CD4-positive, alpha-beta T cell treated with Interleukin-12 subunit alpha and Interleukin-12 subunit beta, for 1 hour (primary cell): Measurements from ENCODE around the gene ARHGEF7.

Experiments
- DNase-seq: peaks from one replicate; pipeline ENCODE4 v3.0.0-alpha.2; 2020

ARHGEF7 gene

GRCh38 chr13:111281751-111282311 lies 166.7 kb downstream of the ARHGEF7 start:
- DNase-seq = no peak

DNA sequence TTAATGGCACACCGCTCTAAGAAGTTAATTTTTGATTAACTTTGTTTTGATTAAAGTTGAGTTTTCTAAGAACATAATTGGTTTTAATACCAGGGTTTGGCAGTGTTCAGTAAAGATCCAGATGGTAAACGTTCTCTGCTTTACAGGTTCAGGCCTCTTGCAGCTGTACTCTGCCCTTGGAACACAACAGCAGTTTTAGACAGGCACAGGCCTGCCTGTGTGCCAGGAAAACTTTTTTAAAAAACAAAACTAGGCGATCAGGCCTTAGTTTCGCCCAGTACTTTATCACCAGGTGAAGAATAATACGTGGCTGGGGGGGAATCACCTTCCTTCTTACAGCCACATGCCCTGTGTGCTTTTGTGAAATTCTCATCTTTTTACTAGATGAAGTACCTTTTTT lies 167.3 kb downstream of the ARHGEF7 start:
- DNase-seq = no peak

GRCh38 chr13:111282997-111283396 lies 167.9 kb downstream of the ARHGEF7 start:
- no peak for DNase-seq

DNA sequence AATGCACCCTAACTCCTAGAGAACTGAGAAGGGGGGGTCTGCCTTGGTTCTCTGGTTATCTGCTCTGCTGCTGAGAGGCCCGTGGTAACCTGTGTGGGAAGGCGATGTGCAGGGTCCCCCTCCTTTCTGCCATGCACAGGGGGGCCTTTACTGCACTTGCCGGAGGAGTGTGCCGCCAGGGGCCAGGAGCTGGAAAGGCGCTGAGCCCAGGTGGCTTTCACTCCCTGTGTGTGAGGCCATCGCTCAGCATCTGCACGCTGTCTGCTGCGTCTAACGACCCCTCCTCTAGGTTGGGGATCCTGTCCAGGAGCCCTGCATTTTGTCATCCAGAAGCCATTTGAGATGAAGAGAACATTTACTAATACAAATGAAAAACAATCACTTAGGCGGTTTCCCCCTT lies 168.3 kb downstream of the ARHGEF7 start:
- DNase-seq = no peak

GRCh38 chr13:111283991-111284390 lies 168.9 kb downstream of the ARHGEF7 start:
- DNase-seq = no peak

GRCh38 chr13:111284565-111284964 lies 169.5 kb downstream of the ARHGEF7 start:
- no peak for DNase-seq

DNA sequence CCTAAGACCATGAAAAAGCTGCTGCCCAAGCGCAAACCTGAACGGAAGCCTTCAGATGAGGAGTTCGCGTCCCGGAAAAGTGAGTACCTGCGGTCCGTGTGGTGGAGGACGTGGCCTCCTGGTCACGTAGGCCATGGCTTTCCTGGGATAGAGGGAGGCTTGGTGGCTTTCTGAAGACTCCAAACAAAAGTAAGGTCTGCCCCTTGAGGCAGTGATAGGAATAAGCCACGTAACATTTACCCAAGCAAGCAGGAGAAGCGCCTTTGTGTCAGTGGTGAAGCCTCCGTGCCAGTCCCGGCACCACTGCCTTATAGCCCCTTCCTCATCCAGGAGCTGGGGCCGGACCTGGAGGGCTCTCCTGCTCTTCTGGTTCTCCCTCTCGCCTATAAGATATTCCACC lies 171.1 kb downstream of the ARHGEF7 start:
- DNase-seq = no peak

- DNase-seq = no peak
These were observed 171.6 kb downstream of the ARHGEF7 start for GRCh38 chr13:111286749-111287148.

GRCh38 chr13:111287201-111287600 lies 172.1 kb downstream of the ARHGEF7 start:
- DNase-seq = no peak

DNA sequence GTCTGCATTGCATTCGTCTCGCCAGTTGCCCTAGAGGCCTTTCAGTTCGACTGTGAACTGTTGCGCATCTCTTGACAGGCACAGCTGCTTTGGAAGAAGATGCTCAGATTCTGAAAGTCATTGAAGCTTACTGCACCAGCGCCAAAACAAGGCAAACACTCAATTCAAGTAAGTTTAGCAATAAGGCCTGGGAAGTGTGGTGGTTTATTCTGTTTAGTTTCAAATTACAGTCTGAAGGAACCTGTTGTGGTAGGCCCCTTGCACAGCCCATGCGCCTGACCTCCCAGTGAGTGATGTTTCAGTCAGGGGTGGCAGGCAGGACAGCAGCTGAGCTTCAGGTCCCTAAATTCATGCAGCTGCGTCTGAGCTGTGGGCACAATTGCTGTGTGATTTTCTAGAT lies 173.2 kb downstream of the ARHGEF7 start:
- no peak for DNase-seq

DNA sequence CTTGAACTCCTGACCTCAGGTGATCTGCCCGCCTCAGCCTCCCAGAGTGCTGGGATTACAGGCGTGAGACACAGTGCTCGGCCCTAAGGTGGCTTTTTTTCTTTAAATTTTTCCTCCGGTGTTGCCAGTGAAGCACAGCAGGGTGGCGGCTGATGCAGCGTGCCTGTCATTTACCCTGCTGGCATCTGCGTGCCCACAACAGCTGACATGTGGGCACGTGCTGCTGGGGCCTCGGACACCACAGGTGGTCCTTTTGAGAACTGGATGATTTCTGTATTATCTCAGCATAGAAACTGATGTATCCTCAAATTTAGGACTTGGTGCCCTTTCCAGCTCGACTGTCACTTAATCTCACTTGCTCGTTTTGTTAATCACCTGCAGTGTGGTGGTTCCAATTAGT lies 174.1 kb downstream of the ARHGEF7 start:
- no peak for DNase-seq

DNA sequence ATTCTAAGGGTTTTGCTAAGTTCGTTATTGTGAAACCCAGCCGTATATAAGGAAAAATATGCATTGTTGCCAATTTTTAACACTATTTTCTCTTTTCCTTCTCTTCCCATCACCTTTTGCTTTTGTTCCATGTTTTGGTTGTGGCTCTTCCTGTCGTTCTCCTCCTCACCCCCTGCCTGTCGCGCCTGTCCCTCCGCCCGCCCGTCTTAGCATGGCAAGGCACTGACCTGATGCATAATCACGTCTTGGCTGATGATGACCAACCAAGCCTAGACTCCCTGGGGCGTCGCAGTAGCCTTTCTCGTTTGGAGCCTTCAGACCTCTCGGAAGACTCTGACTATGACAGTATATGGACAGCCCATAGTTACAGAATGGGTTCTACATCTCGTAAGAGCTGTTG lies 176.8 kb downstream of the ARHGEF7 start:
- DNase-seq = no peak

DNA sequence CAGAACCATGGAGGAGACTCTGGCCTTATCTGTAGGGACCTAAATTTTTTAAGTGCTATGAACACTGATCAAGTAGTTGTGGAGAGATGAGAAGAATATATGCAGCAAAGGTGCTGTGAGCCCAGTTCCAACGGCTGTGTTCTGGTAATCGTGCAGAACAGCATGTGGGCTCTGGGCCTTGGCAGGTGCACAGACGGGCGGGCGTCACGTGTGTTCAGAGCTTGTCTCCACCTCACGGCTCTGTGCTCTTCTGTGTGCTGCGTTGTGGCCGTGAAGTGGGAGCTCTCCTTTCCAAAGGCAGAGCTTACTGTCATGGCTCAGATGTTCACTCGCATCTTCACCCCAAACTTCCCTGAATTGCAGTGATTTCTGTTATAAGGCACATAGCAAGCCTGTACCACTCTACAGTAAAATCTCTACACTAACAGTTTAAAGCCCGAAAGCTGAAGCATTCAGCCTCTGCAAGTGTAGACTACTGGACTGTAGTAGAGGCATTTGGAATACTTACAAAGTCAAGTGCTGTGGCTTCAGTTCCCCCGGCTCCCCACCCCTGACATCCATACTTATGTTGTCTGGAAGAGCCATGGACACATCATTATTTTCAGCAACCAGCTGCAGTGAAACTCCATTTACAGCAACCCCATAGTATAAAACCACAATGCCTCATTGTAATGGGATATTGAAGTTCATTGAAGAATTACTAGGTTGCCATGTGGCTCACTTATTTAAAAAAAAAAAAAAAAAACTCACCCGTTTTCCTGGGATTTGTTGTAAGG lies 177.8 kb downstream of the ARHGEF7 start:
- DNase-seq = no peak

DNA sequence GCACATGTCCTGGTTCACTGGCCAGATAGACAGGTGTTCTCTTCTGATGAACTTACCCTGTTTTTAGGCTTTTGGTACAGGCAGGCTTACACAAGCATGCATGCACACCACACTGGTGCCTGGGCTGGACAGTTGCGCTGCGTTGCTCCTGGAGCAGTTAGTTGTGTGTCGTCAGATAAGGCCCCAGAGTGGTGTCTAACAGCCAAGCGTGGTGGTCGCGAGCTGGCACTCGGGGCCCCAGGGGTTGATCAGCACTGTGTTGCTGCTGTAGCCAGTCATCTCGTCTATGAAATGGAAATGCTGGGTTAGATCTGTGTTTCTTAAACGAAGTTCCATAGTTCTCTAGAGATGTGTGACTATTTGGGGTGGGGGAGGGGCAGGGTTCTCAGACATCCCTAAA lies 180.8 kb downstream of the ARHGEF7 start:
- no peak for DNase-seq

GRCh38 chr13:111296417-111296816 lies 181.3 kb downstream of the ARHGEF7 start:
- no peak for DNase-seq

GRCh38 chr13:111298214-111298975 lies 183.3 kb downstream of the ARHGEF7 start:
- DNase-seq = no peak

- no peak for DNase-seq
These were observed 187.1 kb downstream of the ARHGEF7 start for GRCh38 chr13:111302045-111302726.

- no peak for DNase-seq
These were observed 188.4 kb downstream of the ARHGEF7 start for GRCh38 chr13:111303559-111303958.

GRCh38 chr13:111304041-111304544 lies 189.0 kb downstream of the ARHGEF7 start:
- no peak for DNase-seq

GRCh38 chr13:111304603-111305289 lies 189.6 kb downstream of the ARHGEF7 start:
- DNase-seq = no peak

DNA sequence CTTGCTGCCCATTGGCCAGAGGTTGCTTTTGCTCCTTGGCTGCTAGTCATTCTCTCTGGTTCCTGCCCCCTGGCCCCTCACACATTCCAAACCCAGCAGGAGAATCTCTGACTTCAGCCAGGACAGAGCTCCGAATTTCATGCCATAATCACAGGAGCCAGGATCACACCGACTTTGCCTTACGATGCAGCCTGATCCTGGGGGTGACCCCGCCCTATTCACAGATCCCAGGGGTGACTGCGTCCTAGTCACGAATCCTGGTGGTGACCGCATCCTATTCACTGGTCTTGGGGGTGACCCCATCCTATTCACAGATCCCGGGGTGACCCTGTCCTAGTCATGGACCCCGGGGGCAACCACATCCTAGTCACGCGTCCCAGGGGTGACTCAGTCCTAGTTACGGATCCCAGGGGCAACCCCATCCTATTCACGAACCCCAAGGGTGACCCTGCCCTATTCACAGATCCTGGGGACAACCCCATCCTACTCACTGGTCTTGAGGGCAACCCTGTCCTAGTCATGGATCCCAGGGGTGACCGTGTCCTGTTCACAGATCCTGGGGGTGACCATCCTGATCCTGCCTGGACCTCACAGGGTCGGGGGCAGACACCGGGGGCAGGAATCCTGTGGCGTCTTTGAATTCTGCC lies 198.0 kb downstream of the ARHGEF7 start:
- DNase-seq = no peak

GRCh38 chr13:111313911-111314425 lies 198.9 kb downstream of the ARHGEF7 start:
- DNase-seq = no peak
